ENCODE results near the gene SOCS3.

Gene SOCS3

GRCh38 chr17:78378225-78379130 lies 18.6 kb upstream of the SOCS3 start, which contains the start of gene PGS1:
TSS of gene PGS1 (plus strand) at chr17:78378649. CDS start at chr17:78378666, 17 bp downstream.
- peaks cover 23% of the 10 kb centered on the region for H3K27me3 ChIP-seq (ENCODE audit: control insufficient read depth, low read length)
- H3F3A ChIP-seq (ENCODE audit: control insufficient read depth, insufficient read depth) = no peaks in the 10 kb centered on the region
- no peaks in the 10 kb centered on the region for H3K9me2 ChIP-seq (replicated peaks; ENCODE audit: control insufficient read depth, low read length)
- H3K36me3 ChIP-seq (ENCODE audit: control insufficient read depth, low read length) = peaks cover 16% of the 10 kb centered on the region
- H3K9me3 ChIP-seq (ENCODE audit: control insufficient read depth, insufficient read depth, low read length) = no peaks in the 10 kb centered on the region
- H3K79me2 ChIP-seq (ENCODE audit: control insufficient read depth, low read length) = peaks cover 47% of the 10 kb centered on the region
- H3K4me2 ChIP-seq (ENCODE audit: low read length) = peak within 1 kb of the TSS; percentile 83
- peaks cover 8% of the 10 kb centered on the region for H4K20me1 ChIP-seq (ENCODE audit: control insufficient read depth, insufficient read depth, low read depth, low read length)
- peak within 1 kb of the TSS; percentile 6; the same call in 1 of the 2 replicates for H3K27ac ChIP-seq (ENCODE audit: low read depth, low read length)
- TF ChIP-seq EZH2phosphoT487 (IDR thresholded peaks at IDR 0.05; ENCODE audit: borderline replicate concordance, low read length) (no peak), CTCF (IDR thresholded peaks at IDR 0.05; ENCODE audit: low read depth, low read length, poor library complexity, severe bottlenecking) (no peak)
- peaks cover 23% of the 10 kb centered on the region for H3K4me1 ChIP-seq (ENCODE audit: control insufficient read depth, low read length)
- H3K4me3 ChIP-seq (ENCODE audit: low read length) = peak within 1 kb of the TSS; percentile 99

DNA sequence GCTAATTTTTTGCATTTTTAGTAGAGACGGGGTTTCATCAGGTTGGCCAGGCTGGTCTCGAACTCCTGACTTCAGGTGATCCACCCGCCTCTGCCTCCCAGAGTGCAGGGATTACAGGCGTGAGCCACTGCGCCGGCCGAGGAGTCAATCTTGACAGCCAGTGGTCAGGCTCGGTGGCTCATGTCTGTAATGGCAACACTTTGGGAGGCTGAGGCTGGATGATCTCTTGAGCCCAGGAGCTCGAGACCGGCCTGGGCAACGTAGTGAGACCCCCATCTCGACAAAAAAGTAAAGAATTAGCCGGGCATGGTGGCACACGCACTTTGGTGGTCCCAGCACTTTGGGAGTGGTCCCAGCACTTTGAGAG lies 18.0 kb upstream of the SOCS3 start:
- no peak for TF ChIP-seq CTCF (IDR thresholded peaks at IDR 0.05; ENCODE audit: low read depth, low read length, poor library complexity, severe bottlenecking)
- Histone ChIP-seq H3K9me3 (ENCODE audit: control insufficient read depth, insufficient read depth, low read length) (no peaks in the 10 kb centered on the region), H4K20me1 (ENCODE audit: control insufficient read depth, insufficient read depth, low read depth, low read length) (peaks cover 8% of the 10 kb centered on the region), H3K27ac (ENCODE audit: low read depth, low read length) (no peak overlapping the region), H3K4me2 (ENCODE audit: low read length) (peak overlapping the region; percentile 83), H3K27me3 (ENCODE audit: control insufficient read depth, low read length) (peaks cover 23% of the 10 kb centered on the region), H3F3A (ENCODE audit: control insufficient read depth, insufficient read depth) (no peaks in the 10 kb centered on the region), H3K4me3 (ENCODE audit: low read length) (peak overlapping the region; percentile 99), H3K79me2 (ENCODE audit: control insufficient read depth, low read length) (peaks cover 41% of the 10 kb centered on the region), H3K9me2 (replicated peaks; ENCODE audit: control insufficient read depth, low read length) (no peaks in the 10 kb centered on the region), H3K4me1 (ENCODE audit: control insufficient read depth, low read length) (peaks cover 22% of the 10 kb centered on the region), H3K36me3 (ENCODE audit: control insufficient read depth, low read length) (peaks cover 16% of the 10 kb centered on the region)

DNA sequence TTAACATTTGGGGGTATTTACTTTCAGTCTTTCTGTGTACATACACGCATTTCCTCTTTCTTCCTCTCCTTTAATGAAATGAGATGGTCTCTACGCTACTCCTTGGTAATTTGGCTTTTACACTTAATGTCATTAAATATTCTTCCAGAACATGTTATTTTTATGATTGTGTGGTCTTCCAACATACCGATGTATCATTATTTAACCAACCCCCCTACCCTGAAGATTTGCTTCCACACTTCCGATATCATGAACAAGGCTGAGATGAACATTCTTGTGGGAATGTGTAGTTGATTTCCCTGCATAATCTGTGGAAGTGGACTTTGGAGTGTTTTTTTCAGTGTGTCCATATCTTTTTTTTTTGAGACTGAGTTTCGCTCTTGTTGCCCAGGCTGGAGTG lies 16.3 kb upstream of the SOCS3 start:
- Histone ChIP-seq H3K9me2 (replicated peaks; ENCODE audit: control insufficient read depth, low read length) (no peaks in the 10 kb centered on the region), H3K27me3 (ENCODE audit: control insufficient read depth, low read length) (peaks cover 25% of the 10 kb centered on the region), H3K36me3 (ENCODE audit: control insufficient read depth, low read length) (peaks cover 10% of the 10 kb centered on the region), H4K20me1 (ENCODE audit: control insufficient read depth, insufficient read depth, low read depth, low read length) (peaks cover 8% of the 10 kb centered on the region; the same call in 1 of the 2 replicates), H3F3A (ENCODE audit: control insufficient read depth, insufficient read depth) (no peaks in the 10 kb centered on the region), H3K9me3 (ENCODE audit: control insufficient read depth, insufficient read depth, low read length) (no peaks in the 10 kb centered on the region), H3K4me1 (ENCODE audit: control insufficient read depth, low read length) (peaks cover 19% of the 10 kb centered on the region), H3K4me2 (ENCODE audit: low read length) (no peak overlapping the region), H3K4me3 (ENCODE audit: low read length) (no peak overlapping the region), H3K79me2 (ENCODE audit: control insufficient read depth, low read length) (peaks cover 26% of the 10 kb centered on the region), H3K27ac (ENCODE audit: low read depth, low read length) (no peak overlapping the region)
- TF ChIP-seq EZH2phosphoT487 (IDR thresholded peaks at IDR 0.05; ENCODE audit: borderline replicate concordance, low read length) (no peak), CTCF (IDR thresholded peaks at IDR 0.05; ENCODE audit: low read depth, low read length, poor library complexity, severe bottlenecking) (no peak)

Measured in DOHH2 (cell line).